HG03135 (cell line): ENCODE data around the gene CSRP3.
"Not testable (repeated sequence)": the region's sequence is repeated elsewhere in the genome, so short reads cannot be mapped to it uniquely, and the experiment has no call there.

Experiments
- ATAC-seq: cut with Tn5 transposase; IDR thresholded peaks from one replicate; pipeline ENCODE4 v1.9.1; 2021; ENCODE audit warnings: mild to moderate bottlenecking, moderate library complexity; ENCODE audit not compliant: unreplicated experiment

The CSRP3 gene

DNA sequence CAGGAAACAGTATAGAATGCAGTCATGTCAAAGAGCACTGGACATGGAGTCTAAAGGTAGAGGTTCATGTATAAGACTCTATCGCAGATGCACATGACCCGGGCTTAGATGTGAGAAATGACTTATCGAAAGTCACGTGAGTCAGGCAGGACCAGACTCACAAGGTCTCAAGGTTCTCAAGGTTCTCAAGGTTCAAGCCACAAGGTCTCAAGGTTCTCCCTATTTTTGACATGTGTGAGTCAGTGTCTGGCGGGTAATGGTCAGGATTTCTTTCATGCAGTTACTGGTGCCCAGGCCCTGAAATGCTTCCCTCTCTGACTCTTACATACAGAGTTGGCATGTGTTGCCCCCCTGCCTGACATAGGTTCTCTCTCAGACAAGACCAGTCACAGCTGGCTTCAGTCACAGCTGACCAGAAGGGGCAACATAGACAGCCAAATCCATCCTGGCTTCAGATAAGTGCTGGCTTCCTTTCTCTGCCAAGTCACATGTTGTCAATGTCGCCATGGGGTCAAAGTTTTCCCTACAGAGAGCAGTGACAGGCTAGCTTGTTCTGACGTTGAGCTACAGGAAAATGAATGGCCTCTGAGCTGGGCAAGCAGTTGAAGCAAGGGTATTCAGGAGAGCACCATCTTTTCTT lies 10.1 kb downstream of the CSRP3 start:
- no peak for ATAC-seq

DNA sequence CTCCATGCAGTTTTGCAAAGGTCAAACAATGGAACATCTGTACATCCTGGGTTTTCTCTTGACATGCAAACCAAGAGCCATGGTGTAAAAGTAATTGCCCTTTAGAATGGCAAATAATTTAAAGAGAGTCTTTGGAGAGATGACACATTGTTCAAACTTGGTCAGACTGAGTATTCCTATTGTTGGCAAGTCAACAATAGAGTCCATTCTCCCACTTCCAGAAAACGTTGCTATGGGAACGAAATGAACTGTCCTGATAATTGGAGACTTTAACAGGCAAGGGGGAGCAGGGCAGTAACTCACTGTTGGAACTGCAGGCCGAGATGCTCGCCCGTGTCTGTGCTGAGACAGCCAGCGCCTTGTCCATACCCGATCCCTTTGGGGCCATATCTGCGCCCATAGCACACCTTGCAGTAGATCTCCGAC lies 13.9 kb downstream of the CSRP3 start:
- no peak for ATAC-seq

DNA sequence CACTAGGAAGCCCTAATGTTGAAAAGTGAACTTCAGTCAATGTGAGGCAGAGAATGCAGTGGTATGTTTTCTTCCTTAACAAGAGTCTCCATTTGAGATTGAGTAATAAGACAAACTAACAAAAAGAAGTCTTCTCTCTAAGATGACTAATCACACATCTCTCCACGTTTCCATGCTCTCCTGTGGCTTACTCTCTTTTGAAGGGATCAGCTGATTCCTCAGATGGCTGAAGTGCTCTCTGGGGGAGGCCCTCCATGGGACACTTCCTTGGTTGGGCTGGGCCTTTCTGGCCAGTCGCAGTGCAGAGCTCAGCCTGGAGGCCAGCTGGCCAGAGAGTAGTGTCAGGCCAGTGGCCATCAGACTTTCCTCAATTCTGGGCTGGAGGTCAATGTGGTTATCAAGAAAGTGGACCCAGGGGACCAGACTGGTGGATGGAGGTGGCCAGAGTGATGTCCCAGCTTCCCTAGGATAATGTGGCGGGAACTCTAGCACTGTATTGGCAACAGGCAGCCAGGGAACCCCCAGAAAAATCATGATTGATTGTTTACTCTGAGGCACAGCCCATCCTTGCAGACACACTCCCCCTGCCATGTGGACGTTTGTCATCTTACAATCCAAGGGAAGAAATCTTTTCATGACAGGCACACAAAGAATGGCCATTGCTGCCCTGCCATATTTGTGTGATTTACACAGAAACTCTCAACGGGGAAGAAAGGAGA lies 14.5 kb downstream of the CSRP3 start:
- ATAC-seq = no peak

DNA sequence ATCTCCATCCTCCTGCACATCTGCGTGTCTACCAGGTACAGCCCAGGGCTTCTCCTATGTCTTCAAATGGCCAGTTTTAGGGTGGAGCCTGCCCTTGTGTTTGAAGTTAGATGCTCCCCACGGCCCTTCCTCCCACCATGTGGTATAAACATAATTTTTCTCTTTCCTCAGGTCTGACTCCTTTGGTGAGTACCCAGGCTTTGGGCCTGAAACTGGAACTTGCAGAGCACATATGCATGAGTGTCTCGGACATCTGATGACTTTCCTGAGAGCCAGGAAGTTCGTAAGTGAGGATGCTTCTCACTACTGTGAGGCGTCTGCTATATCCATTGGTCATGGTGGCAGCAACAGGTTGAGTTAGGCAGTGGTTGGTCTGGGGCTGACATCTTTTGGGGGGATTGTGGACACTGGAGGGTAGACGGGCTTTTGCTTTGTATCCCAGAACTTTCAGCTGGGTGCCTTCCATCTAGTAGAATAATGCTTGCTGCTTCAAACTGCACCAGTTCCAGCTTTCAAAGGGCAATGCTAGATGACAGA lies 16.2 kb downstream of the CSRP3 start:
- no peak for ATAC-seq

DNA sequence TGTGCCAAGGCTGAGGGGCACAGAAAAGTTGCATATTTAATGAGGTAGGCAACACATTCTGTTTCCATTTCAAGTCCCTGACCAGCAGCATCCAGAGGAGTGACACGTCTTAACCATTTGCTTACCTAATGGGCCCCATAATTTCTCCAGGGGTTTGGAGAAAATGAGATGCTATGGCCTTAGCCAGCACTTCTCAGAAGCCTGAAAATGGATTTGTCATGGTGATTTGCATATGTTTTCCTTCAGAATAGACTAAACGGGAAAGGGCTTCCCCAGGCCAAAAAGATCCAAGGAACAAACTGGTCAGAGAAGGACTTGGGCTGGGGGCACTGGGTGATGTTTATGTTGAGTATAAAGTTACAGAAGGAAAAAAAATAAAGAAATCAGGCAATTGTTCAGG lies 16.7 kb downstream of the CSRP3 start:
- ATAC-seq = no peak

DNA sequence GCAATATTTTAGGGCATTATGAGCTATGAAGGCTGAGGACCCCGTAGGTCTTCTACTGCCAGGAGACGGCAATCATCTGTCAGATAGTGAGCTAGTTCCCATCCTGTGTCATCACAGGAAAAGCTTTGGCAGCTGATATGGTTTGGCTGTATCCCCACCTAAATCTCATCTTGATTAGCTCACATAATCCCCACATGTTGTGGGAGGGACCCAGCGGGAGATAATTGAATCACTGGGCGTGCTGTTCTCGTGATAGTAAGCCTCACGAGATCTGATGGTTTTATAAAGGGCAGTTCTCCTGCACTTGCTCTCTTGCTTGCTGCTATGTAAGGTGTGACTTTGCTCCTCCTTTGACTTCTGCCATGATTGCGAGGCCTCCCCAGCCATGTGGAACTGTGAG lies 18.1 kb downstream of the CSRP3 start:
- ATAC-seq = no peak

DNA sequence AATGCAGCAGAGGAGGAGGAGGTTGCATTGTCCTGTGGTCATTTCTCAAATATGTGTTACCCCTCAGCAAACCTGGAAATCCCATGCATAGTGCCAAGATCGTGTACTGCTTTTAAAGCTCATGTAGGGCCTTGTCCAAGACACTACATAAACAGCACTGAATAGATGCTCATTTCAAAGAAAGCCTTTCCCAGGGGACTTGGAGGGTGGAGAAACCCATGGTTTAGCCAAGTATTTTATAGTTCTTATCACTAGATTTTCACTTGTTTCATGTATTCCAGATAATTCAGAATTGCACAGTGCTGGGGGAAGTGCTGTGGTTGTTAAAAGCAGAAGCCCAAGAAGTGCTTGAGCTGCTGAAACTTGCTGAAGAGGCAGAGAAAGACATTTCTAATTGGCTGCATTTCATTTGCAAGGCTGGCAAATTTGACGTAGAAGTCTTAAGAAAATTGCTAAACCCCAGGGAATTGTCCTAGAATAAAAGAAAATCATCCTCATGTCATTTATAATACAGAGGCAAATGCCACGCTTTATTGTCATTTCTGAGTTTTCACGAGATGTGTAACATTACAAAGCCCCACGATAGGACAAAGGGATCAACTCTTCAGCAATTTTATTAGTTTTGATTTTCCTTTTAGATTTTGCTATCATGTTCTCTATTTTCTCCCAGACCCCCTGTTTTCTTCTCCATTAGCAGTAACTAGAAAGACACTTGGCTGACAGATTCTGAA lies 20.1 kb downstream of the CSRP3 start:
- ATAC-seq = no peak

DNA sequence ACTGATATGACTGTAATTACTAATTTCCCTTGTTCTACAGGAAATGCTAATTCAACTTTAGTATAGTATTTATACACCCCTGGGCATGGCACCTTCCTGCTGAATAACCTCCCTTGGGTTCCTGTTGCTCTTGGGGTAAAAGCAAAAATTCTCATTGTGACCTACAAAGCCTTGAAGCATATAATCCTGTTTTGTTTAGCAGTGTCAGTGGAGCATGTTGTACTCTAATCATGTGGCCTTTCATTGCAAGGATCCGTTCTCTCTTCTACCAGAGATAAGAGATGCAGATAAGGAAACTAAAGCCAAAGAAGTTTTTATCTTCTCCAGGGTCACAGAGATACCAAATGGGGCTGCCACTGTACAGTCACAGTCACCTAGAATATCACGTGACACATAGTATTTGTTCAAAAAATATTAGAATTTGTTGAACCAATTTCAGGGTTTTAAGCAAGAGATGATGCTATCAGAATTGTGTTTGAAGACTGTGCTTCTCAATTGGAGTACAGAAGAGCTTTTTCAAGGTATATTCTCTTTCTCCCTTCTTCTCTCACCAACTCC lies 25.1 kb downstream of the CSRP3 start:
- no peak for ATAC-seq

DNA sequence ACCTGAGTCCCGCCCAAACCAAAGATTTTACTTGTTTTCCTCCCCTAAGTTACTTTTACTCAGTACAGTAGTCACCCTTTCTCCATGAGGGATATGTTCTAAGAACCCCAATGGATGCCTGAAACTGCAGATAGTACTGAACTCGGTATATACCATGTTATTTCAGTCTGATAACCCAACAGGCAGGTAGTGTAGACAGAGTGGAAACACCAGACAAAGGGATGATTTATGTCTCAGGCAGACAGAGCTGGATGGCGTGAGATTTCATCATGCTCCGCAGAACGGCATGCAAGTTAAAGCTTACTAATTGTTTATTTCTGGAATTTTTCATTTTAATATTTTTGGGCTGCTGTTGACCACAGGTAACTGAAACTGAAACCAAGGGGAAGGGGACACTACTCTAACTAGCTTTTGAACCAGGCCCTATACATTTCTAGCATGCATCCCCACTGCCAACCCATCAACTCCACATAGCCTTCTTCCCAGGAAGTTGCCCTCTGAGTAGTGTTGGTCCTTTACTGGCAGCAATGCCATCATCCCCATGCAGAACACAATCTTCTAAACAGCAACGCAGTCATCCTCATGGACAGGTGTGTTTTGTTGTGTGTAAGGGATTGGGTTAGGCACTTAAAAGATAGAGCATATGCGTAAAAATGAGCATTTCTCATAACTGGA lies 27.7 kb downstream of the CSRP3 start:
- ATAC-seq = no peak

DNA sequence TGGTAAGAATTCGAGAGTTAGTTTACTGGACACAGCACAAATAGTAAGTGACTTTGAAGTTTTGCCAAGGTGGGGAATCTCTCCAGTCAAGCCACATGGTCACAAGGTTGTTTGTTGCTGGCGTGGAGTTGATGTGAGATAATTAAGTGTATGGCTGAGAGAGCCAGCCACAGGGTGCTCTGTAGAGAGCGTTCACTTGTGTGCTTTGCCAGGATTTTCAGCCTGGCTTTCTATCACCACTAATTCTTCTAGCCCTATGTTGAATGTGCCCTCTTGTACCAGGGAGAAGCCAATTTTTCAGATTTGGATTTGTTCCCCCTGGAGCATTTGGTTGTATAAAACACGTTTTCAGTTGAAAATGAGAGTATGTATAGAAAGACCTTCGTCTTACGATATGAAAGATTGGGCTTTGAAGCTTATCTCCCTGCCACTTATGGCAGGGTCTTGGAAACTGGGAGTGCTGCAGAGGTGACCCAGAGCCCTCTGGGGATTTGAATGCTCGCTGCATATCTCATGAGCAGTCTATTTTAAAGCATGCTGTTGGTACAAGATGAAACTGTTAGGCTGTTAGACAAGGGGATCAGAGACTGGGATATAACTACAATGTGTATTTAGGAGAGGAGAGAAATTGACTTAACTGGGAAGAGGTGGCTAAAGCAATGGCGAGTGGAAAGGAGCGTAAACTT lies 28.6 kb downstream of the CSRP3 start:
- ATAC-seq = no peak

DNA sequence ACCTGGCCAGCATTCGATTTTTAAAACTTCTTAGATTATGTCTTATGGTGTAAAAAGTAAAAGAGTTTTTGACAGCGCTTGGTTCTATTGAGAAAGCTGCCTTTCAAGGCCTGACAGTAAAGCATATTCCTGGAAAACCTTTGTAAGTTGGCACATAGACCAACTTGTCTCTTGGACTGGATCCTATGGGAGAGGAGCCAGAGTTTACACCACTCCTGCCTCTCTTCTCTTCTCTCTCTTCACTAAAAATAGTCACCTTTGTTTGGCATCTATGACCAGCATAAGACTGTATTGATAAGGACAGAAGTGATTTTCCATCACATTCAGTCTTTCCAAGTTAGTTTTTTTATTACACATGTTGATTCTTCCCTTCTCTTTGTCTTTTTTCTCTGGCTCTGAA lies 33.7 kb downstream of the CSRP3 start:
- no peak for ATAC-seq

DNA sequence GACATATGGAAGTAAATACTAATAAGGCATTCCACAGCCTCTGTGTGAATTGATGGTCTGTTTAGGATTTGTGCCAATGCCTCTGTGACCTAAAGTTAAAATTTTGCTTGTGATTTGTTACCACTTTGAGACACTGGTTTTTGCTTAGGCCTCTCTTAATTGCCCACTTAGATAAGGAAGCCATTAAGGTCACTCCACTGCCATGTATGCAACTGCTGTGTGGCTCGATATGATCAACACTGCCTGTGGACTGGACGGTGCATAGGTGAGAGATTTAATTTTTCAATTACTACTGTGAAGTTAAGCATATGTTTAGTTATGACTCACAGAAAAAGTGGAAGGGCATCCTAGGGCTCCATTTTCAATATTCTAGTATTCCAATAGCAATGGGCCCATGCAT lies 36.9 kb downstream of the CSRP3 start:
- no peak for ATAC-seq

DNA sequence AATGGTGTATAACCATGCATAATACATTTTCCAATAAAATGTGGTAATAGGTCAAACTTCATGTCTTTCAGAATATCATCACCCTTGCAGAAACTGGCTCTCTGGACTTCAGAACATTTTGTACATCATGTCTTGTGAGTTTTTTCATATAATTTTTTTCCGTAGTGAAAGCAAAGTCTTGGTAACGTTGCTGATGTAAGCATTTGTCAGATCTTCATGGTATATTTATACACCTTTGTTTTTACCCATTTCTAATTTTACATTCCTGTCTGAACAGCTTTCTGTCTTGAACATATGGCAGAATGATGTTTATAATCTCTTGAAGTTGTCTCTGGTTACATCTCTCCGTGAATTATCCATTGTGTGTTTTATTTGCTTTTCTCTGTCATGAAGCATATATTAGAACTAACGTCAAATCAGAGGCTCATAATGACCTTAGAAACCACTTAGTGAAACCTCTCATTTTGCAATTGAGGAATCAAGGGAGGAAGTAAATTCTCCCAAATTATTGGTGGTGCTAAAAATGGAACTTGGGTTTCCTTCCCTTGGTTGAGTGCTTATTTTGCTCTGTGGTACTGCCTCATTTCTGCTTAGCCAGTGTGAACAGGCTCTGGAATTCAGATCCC lies 37.4 kb downstream of the CSRP3 start:
- ATAC-seq = no peak

DNA sequence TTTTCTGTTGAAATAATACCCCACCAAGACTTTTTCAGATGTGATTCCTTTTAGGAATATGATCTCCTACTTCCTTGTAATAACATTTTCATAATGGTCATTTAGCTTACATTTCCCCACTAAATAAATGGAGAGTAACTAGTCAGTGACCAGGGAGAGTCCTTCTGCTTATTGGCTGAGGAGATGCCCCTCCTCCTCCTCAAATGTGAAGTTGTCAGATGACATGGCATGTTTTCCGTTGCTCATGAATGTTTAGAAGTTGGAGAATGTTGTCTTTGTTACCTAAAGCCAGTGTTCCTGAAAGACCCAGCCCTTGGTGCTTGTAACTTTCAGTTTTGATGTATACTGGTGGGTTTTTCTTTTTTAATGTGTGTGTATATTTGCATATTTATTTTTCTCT lies 38.2 kb downstream of the CSRP3 start:
- no peak for ATAC-seq

DNA sequence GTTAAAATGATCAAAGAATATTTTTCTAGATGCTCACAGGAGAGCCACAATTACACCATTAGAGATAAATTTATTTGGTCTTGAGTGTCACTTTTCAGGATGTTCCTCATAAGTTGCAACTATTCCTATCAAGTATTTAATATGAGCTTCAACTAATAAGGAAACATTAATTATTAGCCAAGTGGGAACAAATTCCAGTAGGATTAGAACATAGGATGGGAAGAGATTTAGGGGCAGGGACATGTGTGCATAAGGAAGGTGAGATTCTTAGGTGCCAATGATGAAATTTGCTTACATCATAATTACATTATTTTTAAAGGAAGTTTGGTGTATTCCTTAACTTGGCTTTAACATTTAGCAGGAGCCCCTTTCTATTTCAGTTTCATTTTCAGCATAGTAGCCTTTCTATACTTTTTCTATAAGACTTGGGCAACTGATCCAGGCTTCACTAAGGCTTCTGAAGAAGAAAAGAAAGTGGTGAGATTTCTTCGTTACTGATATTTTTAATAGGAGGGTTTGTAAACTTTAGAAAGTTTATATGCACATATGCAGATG lies 38.8 kb downstream of the CSRP3 start:
- no peak for ATAC-seq

DNA sequence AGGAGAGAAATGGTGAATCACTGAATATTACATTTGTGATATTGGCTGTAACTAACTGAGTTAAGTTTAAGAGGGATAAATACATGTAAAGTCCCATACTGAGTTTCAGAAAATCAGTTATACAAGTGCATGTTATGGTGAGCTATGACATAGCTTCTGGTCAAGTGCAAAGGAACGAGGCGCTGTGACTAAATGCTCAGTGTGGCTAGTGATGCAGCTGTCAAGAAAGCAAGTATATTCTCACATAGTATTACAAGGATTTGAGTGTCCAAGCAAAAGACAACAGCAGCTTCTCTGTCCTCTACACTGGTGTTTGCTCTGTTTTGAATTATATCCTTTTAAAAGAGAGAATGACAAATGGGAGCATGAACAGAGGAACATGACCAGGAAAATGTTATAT lies 40.1 kb downstream of the CSRP3 start:
- ATAC-seq = no peak

DNA sequence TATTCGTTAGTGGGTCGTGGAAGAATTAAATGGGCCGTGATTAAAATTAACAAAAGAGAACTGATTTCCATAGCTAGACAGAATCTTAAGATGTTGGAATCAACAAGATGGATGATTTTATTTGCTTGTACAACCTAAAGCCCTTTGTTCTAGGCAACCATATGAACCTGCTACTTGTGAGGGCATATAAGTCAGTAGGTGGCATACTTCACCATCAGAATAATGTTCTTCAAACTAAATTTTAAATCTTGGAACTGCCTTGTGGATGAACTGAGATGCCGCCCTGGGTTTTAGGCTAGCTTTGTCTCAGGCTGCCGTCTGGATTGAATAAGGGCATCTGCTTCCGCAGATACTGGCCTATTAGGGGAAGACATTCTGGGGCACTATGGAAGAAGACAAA lies 40.9 kb downstream of the CSRP3 start:
- no peak for ATAC-seq

DNA sequence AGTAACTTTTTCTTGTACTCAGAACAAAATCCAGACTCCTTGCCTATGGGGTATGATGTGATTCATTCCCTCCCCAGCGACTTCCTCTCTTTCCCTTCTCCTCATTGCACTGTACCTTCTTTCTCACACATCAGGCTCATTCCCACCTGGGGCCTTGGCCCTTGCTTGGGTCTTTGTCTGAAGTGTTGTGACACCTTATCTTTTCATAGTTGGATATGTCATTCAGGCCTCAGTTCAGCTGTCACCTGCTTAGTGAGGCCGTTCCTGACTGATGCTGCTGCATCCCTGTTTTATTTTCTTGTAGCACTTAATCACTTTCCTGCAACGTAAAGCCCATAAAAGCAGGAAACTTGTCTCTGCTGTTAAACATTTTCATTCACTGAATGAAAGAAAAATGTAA lies 44.9 kb downstream of the CSRP3 start:
- no peak for ATAC-seq

DNA sequence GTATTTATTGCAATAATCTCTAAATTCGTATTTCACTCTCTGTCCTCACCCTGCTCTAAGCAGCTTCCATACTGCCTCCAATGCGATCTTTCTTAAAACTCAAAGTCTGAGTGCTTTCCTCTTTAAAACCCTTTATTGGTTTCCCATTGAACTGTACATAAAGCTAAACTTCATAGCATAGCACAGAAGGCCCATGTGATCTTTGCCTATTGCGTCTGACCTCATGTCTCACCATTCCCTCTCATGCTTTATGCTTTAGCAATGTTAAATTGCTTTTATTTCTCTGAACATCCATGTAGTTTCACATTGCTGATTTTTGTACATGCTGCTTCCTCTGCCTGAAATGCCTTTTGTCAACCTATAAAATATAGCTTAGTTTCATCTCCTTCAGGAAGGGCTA lies 56.5 kb downstream of the CSRP3 start:
- no peak for ATAC-seq

DNA sequence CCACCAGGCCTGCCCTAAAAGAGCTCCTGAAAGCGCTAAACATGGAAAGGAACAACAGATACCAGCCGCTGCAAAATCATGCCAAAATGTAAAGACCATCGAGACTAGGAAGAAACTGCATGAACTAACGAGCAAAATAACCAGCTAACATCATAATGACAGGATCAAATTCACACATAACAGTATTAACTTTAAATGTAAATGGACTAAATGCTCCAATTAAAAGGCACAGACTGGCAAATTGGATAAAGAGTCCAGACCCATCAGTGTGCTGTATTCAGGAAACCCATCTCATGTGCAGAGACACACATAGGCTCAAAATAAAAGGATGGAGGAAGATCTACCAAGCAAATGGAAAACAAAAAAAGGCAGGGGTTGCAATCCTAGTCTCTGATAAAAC lies 64.9 kb downstream of the CSRP3 start:
- ATAC-seq = not testable (repeated sequence)
